T-helper 1 cell treated with Interleukin-12 subunit alpha and Interleukin-12 subunit beta and Interleukin-4 antibody, amounts not matched to agents 30 μg/mL and 1 μg/mL, for 36 hours (primary cell): Measurements from ENCODE around the gene SNPH.

Experiments used
- H3K27ac Mint-ChIP-seq: one replicate; pipeline ENCODE4 v1.8.0; 2021; ENCODE audit warnings: mild to moderate bottlenecking, mixed read lengths
- H3K27me3 Mint-ChIP-seq: one replicate; pipeline ENCODE4 v1.8.0; 2021; ENCODE audit warnings: low read depth, mixed read lengths
- H3K36me3 Mint-ChIP-seq: one replicate; pipeline ENCODE4 v1.8.0; 2021; ENCODE audit warnings: low read depth, mixed read lengths
- H3K4me1 Mint-ChIP-seq: one replicate; pipeline ENCODE4 v1.8.0; 2021; ENCODE audit warnings: low read depth, mixed read lengths
- H3K4me3 Mint-ChIP-seq: one replicate; pipeline ENCODE4 v1.8.0; 2021; ENCODE audit warnings: mild to moderate bottlenecking, moderate library complexity, mixed read lengths
- H3K9me3 Mint-ChIP-seq: one replicate; pipeline ENCODE4 v1.8.0; 2021; ENCODE audit warnings: mixed read lengths

SNPH gene

DNA sequence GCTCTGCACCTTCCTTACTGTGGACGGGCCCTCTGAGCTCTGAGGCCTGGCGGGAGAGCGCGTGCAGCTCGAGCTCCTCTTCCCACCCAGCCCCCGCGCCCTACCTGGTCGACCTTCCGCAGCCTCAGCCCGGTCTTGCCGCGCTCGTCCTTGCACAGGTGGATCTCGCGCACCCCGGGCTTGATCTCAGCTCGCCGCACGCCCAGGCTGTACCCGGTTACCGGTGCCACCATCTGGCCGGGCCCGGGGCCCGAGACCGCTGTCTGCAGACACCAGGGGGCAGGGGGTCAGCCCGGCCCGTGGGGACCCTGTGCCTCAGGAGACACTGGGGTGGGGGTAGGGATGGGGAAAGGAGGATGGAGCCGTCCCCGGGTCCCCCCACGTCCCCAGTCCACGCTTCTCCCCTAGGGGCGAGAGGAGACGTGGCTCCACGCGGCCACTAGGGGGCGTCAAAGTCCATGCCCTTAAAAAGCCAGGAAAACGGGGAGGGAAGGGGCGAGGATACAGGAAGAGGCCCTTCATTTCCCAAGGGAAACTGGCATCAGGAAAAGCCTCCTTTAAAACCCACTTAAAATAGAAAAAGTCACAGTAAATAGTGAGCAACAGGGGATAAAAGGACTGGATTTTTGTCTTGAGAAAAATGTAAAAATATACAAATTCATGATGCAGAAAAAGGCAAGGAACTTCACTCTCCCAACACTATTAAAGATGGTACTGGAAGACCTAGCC lies 47.3 kb downstream of the SNPH start:
- no peak overlapping the region for H3K27ac Mint-ChIP-seq
- peaks cover 16% of the 10 kb centered on the region for H3K4me1 Mint-ChIP-seq
- no peaks in the 10 kb centered on the region for H3K9me3 Mint-ChIP-seq
- no peaks in the 10 kb centered on the region for H3K36me3 Mint-ChIP-seq
- H3K4me3 Mint-ChIP-seq: no peak overlapping the region
- H3K27me3 Mint-ChIP-seq: peaks cover 3% of the 10 kb centered on the region

DNA sequence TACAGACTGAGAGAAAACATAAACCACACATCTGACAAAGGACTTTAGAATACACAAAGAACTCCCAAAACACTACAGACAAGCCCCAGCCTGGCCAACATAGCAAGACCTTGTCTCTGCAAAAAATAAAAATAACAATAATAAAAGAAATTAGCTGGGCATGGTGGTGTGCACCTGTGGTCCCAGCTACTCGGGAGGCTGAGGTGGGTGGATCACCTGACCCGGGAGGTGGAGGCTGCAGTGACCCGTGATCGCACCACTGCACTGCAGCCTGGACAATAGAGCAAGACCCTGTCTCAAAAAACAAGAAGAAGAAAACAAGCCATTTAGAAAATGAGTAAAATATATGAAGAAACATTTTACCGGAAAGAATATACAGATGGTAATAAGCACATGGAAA lies 49.7 kb downstream of the SNPH start:
- Mint-ChIP-seq H3K4me1 (peaks cover 16% of the 10 kb centered on the region), H3K9me3 (peaks cover 4% of the 10 kb centered on the region), H3K27me3 (peaks cover 3% of the 10 kb centered on the region), H3K36me3 (no peaks in the 10 kb centered on the region), H3K4me3 (no peak overlapping the region), H3K27ac (no peak overlapping the region)

DNA sequence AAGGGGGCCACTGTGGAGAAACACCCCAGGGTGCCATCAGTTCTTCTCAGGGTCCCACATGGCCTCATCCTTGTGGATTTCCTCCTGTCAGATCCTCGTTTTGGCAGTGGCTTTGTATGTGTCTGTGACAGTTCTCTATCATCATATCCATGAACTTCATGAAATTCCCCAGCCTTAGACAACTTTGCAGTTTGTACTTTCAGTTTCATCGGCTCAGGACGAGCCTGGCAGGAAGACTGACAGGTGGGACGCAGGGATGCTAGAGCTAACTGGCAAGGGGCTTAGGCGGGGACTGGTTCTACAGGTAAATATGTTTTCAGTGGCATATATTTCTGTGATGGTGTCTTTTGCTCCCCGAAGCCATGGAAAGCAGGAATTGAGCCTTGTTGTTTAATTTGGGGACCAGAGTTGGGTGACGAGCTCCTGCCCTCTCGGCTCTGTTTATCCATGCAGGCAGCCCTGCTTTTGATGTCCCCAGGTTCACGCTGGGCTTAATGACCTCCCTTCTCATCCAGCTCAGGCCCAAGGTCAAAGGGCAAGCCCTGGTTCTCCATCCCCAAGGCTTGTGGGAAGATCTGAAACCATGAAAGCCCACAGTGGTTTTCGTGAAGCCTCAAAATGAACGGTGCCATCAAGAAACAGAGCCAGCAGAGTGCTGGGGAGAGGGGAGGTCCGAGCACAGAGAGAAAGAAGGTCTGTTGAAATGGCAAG lies 51.6 kb downstream of the SNPH start:
- peaks cover 9% of the 10 kb centered on the region for H3K9me3 Mint-ChIP-seq
- peaks cover 3% of the 10 kb centered on the region for H3K27me3 Mint-ChIP-seq
- H3K36me3 Mint-ChIP-seq: peaks cover 3% of the 10 kb centered on the region
- no peak overlapping the region for H3K27ac Mint-ChIP-seq
- H3K4me3 Mint-ChIP-seq: no peak overlapping the region
- peaks cover 19% of the 10 kb centered on the region for H3K4me1 Mint-ChIP-seq

- peaks cover 3% of the 10 kb centered on the region for H3K36me3 Mint-ChIP-seq
- H3K4me1 Mint-ChIP-seq: peaks cover 19% of the 10 kb centered on the region
- H3K4me3 Mint-ChIP-seq: no peak overlapping the region
- H3K27me3 Mint-ChIP-seq: peaks cover 3% of the 10 kb centered on the region
- H3K27ac Mint-ChIP-seq: no peak overlapping the region
- H3K9me3 Mint-ChIP-seq: peaks cover 9% of the 10 kb centered on the region
Measured at GRCh38 chr20:1319051-1319450, 53.0 kb downstream of the SNPH start.

DNA sequence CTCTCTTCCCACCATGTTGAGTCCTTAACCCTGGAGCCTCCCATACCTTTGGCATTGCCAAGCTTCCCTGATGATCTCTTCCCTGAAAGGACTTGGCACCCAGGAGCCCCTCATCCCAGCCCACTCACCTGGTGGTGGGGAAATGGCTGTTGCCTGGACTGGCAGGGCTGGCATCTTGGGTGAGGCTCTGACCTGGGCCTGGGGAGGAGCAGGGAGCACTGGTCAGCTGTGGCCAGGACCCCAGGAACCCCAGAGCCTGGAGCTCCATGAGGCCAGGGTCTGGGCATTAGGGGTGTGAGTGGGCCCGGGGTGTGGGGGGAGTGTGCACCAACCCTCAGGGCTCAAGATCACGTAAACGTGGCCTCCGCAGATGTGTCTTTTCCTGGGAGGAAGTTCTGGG lies 53.4 kb downstream of the SNPH start:
- H3K36me3 Mint-ChIP-seq: peaks cover 3% of the 10 kb centered on the region
- peaks cover 9% of the 10 kb centered on the region for H3K9me3 Mint-ChIP-seq
- no peak overlapping the region for H3K4me3 Mint-ChIP-seq
- H3K27me3 Mint-ChIP-seq: peaks cover 3% of the 10 kb centered on the region
- H3K27ac Mint-ChIP-seq: no peak overlapping the region
- peaks cover 21% of the 10 kb centered on the region for H3K4me1 Mint-ChIP-seq

GRCh38 chr20:1320016-1320415 lies 53.9 kb downstream of the SNPH start:
- Mint-ChIP-seq H3K27me3 (no peaks in the 10 kb centered on the region), H3K27ac (no peak overlapping the region)

GRCh38 chr20:1320902-1321653 lies 55.0 kb downstream of the SNPH start:
- Mint-ChIP-seq H3K4me1 (peaks cover 24% of the 10 kb centered on the region), H3K9me3 (peaks cover 9% of the 10 kb centered on the region), H3K4me3 (no peak overlapping the region), H3K36me3 (peaks cover 3% of the 10 kb centered on the region), H3K27ac (no peak overlapping the region), H3K27me3 (no peaks in the 10 kb centered on the region)

More at GRCh38 chr20:1320016-1320415, 53.9 kb downstream of the SNPH start:
- H3K36me3 Mint-ChIP-seq: peaks cover 3% of the 10 kb centered on the region
- peaks cover 24% of the 10 kb centered on the region for H3K4me1 Mint-ChIP-seq
- peaks cover 9% of the 10 kb centered on the region for H3K9me3 Mint-ChIP-seq
- H3K4me3 Mint-ChIP-seq: no peak overlapping the region

DNA sequence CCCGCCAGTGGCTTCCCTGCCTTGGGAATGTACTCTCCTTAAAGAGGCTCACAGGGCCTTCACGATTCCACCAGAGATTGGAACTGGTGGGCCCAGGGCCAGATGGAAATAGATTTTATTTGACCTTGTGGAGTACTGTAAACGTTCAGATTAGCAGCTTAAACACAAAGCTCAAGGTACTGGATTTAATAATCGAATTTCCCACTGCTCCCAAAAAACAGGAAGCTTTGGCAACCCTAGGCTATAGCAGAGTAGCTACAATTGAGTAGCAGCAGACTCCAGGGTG lies 55.5 kb downstream of the SNPH start:
- no peaks in the 10 kb centered on the region for H3K27me3 Mint-ChIP-seq
- peaks cover 23% of the 10 kb centered on the region for H3K4me1 Mint-ChIP-seq
- no peak overlapping the region for H3K27ac Mint-ChIP-seq
- H3K9me3 Mint-ChIP-seq: peaks cover 9% of the 10 kb centered on the region
- H3K36me3 Mint-ChIP-seq: peaks cover 3% of the 10 kb centered on the region
- no peak overlapping the region for H3K4me3 Mint-ChIP-seq

DNA sequence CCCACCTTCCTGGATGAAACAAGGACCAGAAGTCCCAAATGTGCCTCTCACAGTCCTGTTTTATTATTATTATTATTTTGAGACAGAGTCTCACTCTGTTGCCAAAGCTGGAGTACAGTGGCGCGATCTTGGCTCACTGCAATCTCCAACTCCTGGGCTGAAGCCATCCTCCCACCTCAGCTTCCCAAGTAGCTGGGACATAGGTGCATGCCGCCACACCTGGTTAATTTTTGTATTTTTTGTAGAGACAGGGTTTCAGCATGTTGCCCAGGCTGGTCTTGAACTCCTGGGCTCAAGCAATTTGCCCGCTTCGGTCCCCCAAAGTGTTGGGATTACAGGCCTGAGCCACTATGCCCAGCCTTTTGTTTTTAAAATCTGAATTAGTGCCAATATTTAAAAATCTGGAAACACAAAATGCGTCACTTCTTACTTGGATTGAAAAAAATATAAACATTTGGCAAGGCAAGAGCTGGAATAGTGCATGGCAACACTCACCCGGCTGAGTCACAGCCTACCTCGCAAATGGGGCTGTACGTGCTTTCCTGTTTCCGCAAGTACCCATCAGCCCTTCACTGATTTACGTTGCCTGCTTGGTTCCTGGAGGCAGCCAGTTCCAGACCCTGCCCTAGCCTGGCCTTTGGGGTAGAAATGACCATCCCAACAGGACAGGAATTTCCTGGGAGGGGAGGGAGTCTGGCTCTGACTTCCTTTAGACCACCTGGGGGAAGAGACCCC lies 56.6 kb downstream of the SNPH start:
- H3K27me3 Mint-ChIP-seq: no peaks in the 10 kb centered on the region
- peaks cover 3% of the 10 kb centered on the region for H3K36me3 Mint-ChIP-seq
- no peak overlapping the region for H3K27ac Mint-ChIP-seq
- peaks cover 25% of the 10 kb centered on the region for H3K4me1 Mint-ChIP-seq
- H3K9me3 Mint-ChIP-seq: peaks cover 9% of the 10 kb centered on the region
- H3K4me3 Mint-ChIP-seq: no peak overlapping the region

GRCh38 chr20:1323256-1323655 lies 57.2 kb downstream of the SNPH start:
- Mint-ChIP-seq H3K4me1 (peaks cover 23% of the 10 kb centered on the region), H3K4me3 (no peak overlapping the region), H3K36me3 (peaks cover 5% of the 10 kb centered on the region), H3K27me3 (no peaks in the 10 kb centered on the region), H3K27ac (no peak overlapping the region), H3K9me3 (peaks cover 9% of the 10 kb centered on the region)

- H3K27ac Mint-ChIP-seq: peak overlapping the region; percentile 10
- peaks cover 5% of the 10 kb centered on the region for H3K36me3 Mint-ChIP-seq
- peaks cover 9% of the 10 kb centered on the region for H3K9me3 Mint-ChIP-seq
- peaks cover 23% of the 10 kb centered on the region for H3K4me1 Mint-ChIP-seq
- no peaks in the 10 kb centered on the region for H3K27me3 Mint-ChIP-seq
- H3K4me3 Mint-ChIP-seq: no peak overlapping the region
Measured at GRCh38 chr20:1323830-1324597, 57.9 kb downstream of the SNPH start.

DNA sequence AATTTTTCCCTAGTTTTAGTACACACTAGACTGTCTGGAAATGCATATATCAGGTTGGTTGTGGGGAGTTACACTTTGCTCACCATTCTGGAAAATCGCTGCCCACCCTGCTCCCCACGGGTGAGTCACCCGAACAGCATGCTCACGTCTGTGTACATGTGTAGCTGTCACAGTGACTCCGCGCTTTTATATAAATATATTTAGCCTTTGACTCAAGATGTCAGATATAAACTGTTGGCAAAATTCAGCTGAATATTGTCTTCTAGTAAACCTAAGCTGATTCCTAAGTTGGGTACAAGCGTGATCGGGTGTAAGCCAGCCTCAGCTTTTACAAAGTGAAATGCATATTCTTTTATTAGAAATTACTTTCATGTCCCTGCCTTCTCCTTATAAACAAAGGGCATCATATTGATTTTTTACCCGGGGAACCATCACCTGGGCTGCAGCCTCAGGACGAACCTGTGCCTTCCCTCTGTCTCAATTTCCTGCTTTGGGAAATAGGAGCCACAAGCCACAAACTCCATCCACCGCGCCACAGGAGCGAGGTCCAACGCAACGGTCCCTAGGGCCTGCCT lies 58.6 kb downstream of the SNPH start:
- Mint-ChIP-seq H3K27ac (no peak overlapping the region), H3K4me1 (peaks cover 30% of the 10 kb centered on the region), H3K9me3 (peaks cover 9% of the 10 kb centered on the region), H3K4me3 (no peak overlapping the region), H3K36me3 (peaks cover 8% of the 10 kb centered on the region), H3K27me3 (no peaks in the 10 kb centered on the region)

DNA sequence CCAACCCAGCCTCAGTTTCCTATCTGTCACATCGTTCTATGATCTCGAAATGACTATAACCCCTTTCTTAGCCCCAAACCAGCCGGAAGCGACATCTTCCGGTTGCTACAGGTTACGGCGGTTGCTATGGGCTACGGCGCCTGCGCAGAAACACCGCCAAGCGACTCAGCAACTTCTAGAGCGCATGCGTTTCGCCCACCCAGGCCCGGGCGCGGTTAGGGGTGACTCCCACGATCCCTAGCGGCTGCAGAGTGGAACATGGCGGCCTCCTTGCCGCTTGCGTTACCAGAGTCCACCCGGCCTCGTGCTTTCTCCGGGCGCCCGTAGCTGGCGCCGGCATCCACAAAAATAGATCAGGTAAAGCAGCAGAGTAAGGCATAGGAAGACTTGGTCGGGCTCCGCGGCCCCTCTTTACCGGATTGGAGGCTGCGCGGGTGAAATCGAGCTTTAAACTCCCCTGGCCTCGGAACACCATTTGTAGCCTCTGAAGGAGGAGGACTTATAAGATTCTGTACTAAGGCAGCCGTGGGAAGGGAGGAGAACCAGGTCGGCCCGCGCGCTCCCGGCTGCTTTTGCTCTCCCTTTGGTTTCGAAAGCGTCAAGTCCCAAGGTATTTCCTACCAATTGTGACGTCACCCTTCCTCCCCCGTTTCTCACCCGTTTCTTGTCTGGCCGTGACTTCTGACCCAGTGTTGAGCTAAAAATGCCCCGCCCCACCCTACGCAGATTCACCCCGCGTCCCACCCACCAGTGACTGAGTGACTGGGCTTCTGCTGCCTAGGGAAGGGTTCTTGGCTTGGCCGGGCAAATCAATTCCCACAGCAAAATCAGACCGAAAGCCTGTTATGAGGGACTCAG lies 59.3 kb downstream of the SNPH start:
- peaks cover 7% of the 10 kb centered on the region for H3K9me3 Mint-ChIP-seq
- no peak overlapping the region for H3K4me3 Mint-ChIP-seq
- no peaks in the 10 kb centered on the region for H3K27me3 Mint-ChIP-seq
- H3K36me3 Mint-ChIP-seq: peaks cover 13% of the 10 kb centered on the region
- H3K4me1 Mint-ChIP-seq: peaks cover 36% of the 10 kb centered on the region
- no peak overlapping the region for H3K27ac Mint-ChIP-seq
